ENCODE data around the gene MPC1L. TPM values are rescaled to one million over a fixed set of nuclear protein-coding genes. Genes with fewer than 3 reads are reported as not detected.

MPC1L gene
- total RNA-seq, 6 donors from 2014 or later = not detected

GRCh38 chrX:40663880-40664630, 40.8 kb downstream of the MPC1L start:
- no peaks in the 10 kb centered on the region for H3K27me3 ChIP-seq
- 50 to 65% methylated on average over 4 to 6 of the region's 6 CpGs for WGBS, 2 donors
- ATAC-seq (ENCODE audit: low FRiP score in 2 of 2) (no peak), DNase-seq (no peak)
- H3K9me3 ChIP-seq = no peaks in the 10 kb centered on the region
- no peak overlapping the region for H3K27ac ChIP-seq
- no peak for TF ChIP-seq POLR2A (IDR thresholded peaks at IDR 0.05)
- peak in 1 of 6 experiments; percentile 8 for TF ChIP-seq CTCF (IDR thresholded peaks at IDR 0.05)
- TF ChIP-seq EP300 (IDR thresholded peaks at IDR 0.05) = no peak
- H3K4me1 ChIP-seq = no peaks in the 10 kb centered on the region
- H3K36me3 ChIP-seq = peaks cover 0 to 44% (median 12%) of the 10 kb centered on the region in 4 donors
- H3K4me3 ChIP-seq = no peak overlapping the region

- H3K9me3 ChIP-seq = no peaks in the 10 kb centered on the region
- no peaks in the 10 kb centered on the region for H3K27me3 ChIP-seq
- ATAC-seq (ENCODE audit: low FRiP score in 2 of 2) = no peak
- H3K36me3 ChIP-seq = peaks cover 0 to 47% (median 6%) of the 10 kb centered on the region in 4 donors
- H3K4me3 ChIP-seq = no peak overlapping the region
- DNase-seq = no peak
- no peak for TF ChIP-seq POLR2AphosphoS5 (IDR thresholded peaks at IDR 0.05)
- no peak for TF ChIP-seq CTCF (IDR thresholded peaks at IDR 0.05)
- no peak for TF ChIP-seq POLR2A (IDR thresholded peaks at IDR 0.05)
- TF ChIP-seq EP300 (IDR thresholded peaks at IDR 0.05) = no peak
- H3K4me1 ChIP-seq = no peaks in the 10 kb centered on the region
- H3K27ac ChIP-seq = no peak overlapping the region
- WGBS, 2 donors = 57 to 75% methylated on average over 3 to 6 of the region's 6 CpGs
Observed at GRCh38 chrX:40671126-40671525, 47.9 kb downstream of the MPC1L start.

Other genes with a start within 250 kb of the MPC1L start
- gene ATP6AP2, start 42.5 kb upstream of the MPC1L start, total RNA-seq = 100 to 1,000 TPM in 3 of 6 donors, 10 to 100 TPM in 3; 35.6 to 132 (median 98.4) TPM
- gene CXorf38, start 24.1 kb downstream of the MPC1L start, total RNA-seq = 10 to 100 TPM; 14.7 to 29.6 (median 20.2) TPM
- gene MED14, start 112.1 kb downstream of the MPC1L start, total RNA-seq = 10 to 100 TPM; 20.4 to 49.2 (median 37.8) TPM